GM18498 (cell line): ENCODE data around the gene C5orf58.
A peak's percentile ranks its signal among the peaks of the same experiment; 100 is the strongest.

ENCODE experiments used
- ATAC-seq: cut with Tn5 transposase; IDR thresholded peaks from one replicate; pipeline ENCODE4 v1.9.1; 2021; ENCODE audit warnings: mild to moderate bottlenecking, moderate library complexity; ENCODE audit not compliant: unreplicated experiment

C5orf58 gene

DNA sequence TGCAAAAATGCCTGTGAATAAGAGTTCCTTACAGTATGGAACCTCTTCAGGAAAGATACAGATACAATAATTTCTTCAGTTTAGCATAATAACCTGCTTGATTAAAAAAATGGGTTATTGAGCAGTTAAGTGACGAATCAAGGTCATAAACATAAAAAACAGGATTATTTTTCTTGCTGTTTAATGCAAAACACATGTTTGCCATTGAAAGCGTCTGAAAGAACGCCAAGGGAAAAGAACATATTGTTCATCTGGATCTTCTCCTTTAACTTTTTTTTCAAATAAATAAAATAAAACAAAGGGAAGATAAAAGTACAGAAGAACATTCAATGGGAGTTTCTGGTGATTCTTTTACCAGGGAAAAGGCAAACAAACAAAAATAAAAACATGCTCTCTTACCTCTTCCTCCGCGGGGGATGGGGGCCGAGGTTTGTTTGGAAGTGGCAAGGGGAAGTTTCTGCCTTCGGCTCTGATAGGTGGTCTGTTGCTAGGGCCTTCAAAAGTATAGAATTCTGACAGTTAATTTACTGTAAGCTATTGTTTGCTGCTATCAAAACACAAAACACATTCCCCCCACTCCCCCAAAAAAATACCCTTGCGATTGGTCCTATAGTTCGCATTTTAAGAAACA lies 20.1 kb downstream of the C5orf58 start:
- no peak for ATAC-seq

- peak; percentile 91 for ATAC-seq
These were observed 21.3 kb downstream of the C5orf58 start for GRCh38 chr5:170254056-170254455.

- no peak for ATAC-seq
These were observed 23.8 kb downstream of the C5orf58 start for GRCh38 chr5:170256571-170256970.

- ATAC-seq, result no peak
These were observed 24.6 kb downstream of the C5orf58 start for GRCh38 chr5:170257370-170257769.

DNA sequence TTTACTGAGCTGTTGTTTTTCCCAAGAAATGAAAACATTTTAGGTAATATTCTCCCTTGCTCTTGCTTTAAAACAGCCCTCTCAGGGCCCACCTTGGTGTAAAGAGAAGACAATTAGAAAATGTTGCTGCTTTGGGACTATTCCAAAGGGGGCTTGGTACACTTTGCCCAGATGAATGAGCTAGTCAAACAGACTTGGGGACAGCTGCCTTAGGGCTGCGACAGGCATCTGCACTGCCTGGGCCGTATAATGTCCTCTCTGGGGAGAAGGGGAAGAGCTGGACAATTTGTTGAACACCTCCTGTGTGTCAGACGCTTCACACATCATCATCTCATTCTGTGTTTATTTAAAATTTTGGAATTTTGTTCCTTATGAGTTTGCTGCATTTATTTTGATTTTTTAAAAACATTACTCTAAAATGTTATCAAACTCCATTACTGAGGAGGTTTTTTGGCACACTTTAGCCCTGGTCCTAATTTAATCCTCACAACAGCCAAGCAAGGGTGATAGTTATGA lies 28.8 kb downstream of the C5orf58 start:
- no peak for ATAC-seq

DNA sequence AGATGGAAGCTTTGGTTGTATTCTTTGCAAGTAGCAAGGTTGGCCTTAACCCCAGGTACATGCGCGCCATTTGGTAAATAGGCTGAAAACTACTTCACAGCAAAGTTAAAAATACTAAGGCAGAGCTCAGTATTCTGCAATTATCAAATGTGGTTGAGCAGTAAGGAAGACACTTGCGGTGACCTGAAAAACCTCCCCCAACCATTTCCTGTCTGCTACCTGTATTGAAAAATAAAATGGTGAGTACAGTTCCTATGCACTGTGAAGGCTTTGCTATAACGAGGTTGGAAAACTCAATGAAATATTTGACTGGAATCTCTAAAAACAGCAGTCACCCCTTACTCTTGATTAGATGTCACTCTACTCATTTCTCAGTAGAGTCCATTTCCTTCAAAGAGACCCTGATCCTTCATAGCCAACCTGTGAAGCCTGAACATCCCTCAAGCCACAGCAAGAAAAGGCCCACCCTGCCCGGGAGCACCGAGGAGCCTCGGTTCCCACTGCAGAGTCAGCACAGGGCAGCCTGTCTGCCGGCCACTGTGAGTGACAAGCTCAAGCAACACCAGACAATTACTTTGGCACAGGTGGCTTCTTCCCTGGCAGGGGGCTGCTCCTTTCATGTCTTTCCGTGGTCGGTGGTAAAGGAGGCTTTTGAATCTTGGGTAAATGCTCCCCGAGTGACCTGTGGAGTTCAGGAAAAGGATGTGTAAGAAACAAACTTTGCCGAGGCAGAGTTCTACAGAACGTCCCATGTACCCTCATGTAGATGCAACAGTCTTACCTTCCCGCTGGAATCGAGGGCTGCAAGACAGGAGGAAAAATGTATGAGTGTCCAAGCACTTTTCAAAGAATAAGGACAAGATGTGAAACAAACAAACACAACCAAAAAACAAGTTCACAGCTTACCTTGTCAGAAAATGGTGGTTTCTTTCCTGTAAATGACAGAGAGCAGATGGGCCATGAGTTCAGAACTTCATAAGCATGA lies 29.6 kb downstream of the C5orf58 start:
- no peak for ATAC-seq

- ATAC-seq, result no peak
These were observed 31.1 kb downstream of the C5orf58 start for GRCh38 chr5:170263906-170264305.

DNA sequence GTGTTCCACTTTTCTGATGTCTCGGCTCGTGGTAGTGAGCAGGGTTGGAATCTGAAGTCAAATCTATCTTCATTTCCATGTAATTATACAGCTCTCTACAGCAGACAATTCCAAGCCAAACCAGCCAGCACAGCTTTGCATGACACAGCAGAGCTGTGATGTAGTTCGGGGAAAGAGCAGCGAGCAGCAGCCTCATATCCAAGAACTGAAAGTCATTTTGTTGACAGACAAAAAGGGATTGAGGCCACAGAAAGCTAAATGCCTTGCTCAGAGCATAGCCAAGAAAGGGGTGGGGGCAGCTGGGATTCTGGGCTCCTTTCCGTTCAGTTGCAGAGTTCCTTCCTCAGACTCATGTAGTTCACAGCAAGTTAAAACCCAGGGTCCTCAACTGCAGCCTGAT lies 32.7 kb downstream of the C5orf58 start:
- ATAC-seq, result no peak

- ATAC-seq, result no peak
These were observed 34.0 kb downstream of the C5orf58 start for GRCh38 chr5:170266570-170267381.

DNA sequence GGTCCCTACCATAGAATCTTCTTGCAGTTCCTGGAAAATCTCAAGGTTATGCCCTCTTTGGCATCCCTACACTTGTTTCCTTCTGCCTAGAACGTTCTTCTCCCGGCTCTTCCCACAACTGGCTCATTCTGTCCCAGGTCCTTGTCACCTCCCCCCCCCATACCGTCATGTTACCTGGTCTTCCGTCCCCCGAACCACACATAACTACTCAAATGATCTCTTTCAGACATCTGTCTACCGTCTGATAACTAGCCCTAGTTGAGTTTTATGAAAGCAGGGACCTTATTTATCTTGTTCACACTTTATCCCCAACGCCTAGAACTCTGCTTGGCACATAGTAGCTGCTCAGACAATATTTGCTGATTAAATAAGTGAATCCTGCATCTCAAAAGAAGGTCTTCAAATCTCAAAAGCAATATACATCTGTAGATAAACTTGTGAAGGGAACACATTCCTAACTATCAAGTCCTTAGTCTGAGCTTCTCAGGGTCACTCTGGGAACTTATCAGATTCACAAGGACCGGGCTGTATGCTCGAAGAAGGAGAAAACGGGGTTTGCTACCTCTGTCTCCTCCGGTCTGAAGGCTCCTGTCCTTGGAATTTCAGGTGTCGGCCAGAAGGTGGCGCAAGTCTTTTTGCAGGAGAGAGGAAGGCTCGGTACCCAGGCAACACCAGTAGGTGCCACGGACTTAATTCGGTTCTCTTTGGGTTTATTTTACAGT lies 34.8 kb downstream of the C5orf58 start:
- ATAC-seq, result peak; percentile 91

DNA sequence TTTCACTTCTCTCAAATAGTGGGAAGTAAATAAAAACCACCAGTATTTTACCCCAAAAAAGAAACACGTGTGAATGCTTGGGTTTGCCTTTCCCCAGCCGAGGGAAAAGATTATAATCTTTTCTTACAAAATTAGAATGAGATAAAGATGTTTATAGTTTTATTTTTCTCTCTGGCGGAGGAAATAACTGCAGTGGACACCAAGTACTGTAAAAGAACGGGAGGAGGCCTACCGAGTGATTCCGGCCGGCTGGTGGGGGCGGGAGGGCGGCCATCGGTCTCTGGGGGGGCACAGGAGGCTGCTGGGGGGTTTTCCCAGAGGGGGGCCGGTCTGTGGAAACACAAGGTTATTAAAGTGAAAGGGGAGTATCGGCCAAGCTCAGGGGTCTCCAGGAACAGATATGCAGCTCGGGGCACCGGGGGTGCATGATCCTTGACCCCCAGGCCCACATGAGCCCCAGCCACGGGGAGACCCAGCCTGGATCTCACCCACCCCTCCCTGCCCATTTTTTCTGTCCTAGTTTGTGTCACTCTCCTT lies 35.4 kb downstream of the C5orf58 start:
- ATAC-seq, result no peak

DNA sequence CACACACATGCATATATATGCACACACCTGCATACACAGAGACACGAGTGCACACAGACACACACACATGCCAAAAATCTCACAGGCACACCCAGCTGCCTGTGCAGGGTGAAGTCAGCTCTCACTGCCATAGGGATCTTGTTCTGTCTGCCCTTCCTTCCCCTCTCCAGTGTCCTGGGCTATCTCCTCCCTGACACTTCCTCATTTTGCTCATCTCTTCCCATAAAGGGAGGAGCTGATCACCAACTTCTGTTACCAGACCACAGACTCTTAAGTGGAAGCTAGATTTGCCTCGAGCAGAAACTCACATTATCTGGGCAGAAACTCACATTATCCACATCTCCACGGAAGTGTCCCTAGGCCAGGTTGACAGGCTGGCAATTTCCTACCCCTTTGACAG lies 36.1 kb downstream of the C5orf58 start:
- no peak for ATAC-seq

DNA sequence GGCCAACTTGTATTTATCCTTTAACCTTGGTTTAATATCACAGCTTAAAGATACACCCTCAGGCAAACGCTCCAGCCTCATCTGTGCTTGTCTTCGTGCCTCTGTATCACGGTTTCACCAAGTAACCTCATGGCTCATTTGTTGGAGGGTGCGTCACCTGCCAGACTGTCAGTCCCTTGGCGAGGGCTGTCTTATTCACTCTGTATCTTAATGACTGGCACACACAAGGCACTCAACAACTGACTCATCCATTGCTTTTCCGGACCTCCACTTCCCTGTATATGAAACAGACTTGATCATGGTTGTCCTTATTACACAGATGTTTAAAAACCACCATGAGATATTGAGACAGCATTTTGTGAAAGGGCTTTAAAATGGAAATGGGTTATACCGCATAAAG lies 36.8 kb downstream of the C5orf58 start:
- no peak for ATAC-seq

GRCh38 chr5:170270293-170271069 lies 37.7 kb downstream of the C5orf58 start:
- ATAC-seq, result no peak

DNA sequence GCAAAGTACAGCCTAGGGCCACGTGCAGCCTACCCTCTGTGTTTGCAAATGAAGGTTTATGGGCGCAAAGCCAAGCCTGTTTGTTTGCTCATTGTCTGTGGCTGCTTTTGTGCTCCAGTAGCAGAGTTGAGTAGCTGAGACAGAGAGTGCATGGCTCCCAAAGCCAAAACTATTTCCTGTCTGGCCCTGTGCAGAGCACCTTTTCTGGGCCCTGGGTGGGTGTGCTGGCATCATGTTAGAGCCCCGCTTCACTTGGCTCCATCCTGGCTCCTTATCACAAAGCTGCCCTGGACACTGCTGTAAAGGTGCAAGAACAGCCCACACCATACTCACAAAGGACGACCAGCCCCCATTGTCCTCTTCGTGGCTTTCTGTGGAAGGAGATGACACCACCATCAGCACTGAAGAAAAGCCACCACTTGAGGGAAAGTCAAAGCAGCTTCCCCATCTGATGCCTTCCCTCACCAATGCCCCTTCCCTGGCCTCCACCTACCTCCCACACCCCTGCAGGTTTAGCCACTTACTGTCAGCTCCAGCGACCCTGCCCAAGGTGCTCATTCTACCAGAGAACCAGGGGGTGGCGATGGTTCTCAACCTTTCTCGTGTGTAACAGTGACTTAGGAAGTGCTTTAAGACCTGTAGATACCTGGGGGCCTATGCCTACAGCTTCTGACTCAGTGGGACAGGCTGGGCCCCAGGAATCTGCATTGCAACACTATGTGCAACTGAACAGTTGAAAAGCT lies 41.4 kb downstream of the C5orf58 start:
- no peak for ATAC-seq

GRCh38 chr5:170275376-170275994 lies 42.7 kb downstream of the C5orf58 start:
- ATAC-seq, result no peak

DNA sequence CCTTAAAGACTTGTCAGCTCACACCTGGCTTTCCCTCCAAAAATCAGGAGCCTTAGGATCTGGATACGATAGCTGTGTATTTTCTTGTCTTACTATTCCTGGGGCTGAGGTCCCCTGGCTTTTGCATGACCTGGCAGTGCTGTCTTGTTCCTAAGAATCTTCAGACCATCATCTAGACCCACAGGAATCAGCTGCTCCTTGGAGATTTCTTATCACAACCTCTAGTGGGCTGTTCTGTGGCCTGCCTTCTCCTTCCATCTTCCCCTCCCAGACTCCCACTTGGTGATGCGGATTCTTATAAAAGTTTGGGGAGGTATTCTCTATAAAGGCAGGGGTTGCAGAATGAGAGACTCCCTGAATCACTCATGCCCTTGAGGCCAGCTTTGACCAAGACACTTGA lies 43.4 kb downstream of the C5orf58 start:
- ATAC-seq, result no peak

DNA sequence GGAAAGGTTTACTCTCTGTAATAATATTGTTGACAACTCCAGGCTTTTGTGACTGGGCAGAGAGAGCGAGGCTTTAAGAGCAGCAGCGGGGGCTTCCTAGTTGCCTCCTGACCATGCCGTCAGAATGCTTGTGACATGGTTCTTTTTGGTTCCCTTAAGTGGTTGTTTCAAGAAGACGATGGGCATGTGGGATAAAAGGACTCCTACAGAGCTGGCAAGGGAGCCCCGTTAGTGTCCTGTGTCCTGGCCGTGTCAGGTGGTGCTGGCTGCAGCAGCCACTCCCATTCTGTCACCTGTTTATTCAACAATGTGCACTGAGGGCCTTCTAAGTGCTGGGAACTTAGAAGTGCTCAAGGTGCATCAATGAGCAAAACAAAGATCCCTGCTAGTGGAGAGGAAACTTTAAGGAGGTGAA lies 45.1 kb downstream of the C5orf58 start:
- no peak for ATAC-seq
